ENCODE data around the gene MYL5. TPM values are rescaled to one million over a fixed set of nuclear protein-coding genes. Genes with fewer than 3 reads are reported as not detected.

The MYL5 gene
- total and polyA plus RNA-seq, 2 of the 4 experiments (the other 2 are of a cell fraction) = 9.1 to 16.0 TPM

DNA sequence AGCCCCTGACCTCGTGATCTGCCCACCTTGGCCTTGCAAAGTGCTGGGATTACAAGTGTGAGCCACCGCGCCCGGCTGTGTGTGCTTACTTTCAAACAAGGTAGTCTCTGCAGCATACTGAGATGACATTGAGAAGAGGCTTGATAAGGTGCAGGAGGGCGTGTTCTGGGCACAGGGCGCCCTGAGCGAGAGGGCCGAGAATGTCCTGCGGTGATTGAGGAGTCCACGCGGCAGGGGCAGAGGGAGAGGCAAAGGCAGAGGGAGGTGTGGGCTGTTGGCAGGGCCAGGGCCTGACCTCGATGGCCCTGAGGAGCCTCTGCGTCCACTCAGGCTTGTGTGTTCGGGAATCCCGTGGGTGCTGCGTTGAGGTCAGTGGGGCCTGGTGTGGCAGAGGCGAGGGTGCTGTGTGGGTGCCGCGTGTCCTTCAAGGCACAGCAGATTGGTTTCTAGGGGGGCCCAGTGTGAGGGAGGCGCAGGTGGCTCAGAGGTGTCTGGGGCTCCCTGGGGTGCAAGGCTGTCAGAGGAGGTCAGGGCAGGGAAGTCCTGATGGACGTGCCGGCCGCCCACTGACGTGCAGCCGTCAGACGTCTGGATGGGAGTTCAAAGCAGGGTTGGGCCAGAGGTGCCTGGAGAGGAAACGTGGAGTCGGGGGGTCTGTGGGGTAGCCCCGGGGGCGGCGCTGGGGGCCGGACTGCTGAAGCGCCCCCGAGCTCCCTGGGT, 43.4 kb downstream of the MYL5 start:
- H3K23ac ChIP-seq (ENCODE audit: low read depth, low read length) = no peak overlapping the region
- no peaks in the 10 kb centered on the region for H3K9me3 ChIP-seq (ENCODE audit: control insufficient read depth, insufficient read depth, low read length)
- no peak overlapping the region for H2BK5ac ChIP-seq (ENCODE audit: low read depth, low read length, poor library complexity, severe bottlenecking)
- peaks cover 22% of the 10 kb centered on the region for H3K36me3 ChIP-seq (ENCODE audit: control insufficient read depth, insufficient read depth, low read length)
- no peaks in the 10 kb centered on the region for H3K27me3 ChIP-seq (ENCODE audit: control insufficient read depth, insufficient read depth, low read length)
- H2AK5ac ChIP-seq (ENCODE audit: low read depth, low read length) = no peak overlapping the region
- 83% methylated on average over 9 of the region's 34 CpGs; no CpG with 5 or more reads in 1 of the 2 experiments for WGBS, 2 experiments (ENCODE audit: extremely low coverage in 2 of 2, insufficient read length in 1 of 2)
- no peak overlapping the region for H4K5ac ChIP-seq (ENCODE audit: low read depth, low read length)
- no peak overlapping the region for H3K18ac ChIP-seq (ENCODE audit: low read depth, low read length)
- ChIA-PET CTCF (no interaction called here), POLR2A (ENCODE audit: unreplicated experiment) (no interaction called here)
- ATAC-seq (ENCODE audit: low read depth) (no peak), DNase-seq (no peak)
- no peak overlapping the region for H2AK9ac ChIP-seq (replicated peaks; ENCODE audit: low read depth, low read length, poor library complexity)
- no peak overlapping the region for H4K91ac ChIP-seq (ENCODE audit: insufficient read depth, low read depth, low read length)
- in situ Hi-C loops (cut with MboI; ENCODE audit: low sequenced_read_pairs) (no loop called here), intact Hi-C loops (cut with micrococcal nuclease) (no loop called here), dilution Hi-C loops (cut with HindIII; ENCODE audit: low sequenced_read_pairs, unreplicated experiment) (no loop called here)
- H3K56ac ChIP-seq (ENCODE audit: extremely low read depth, insufficient read depth, low read length) = no peak overlapping the region
- no peak overlapping the region for H3K4me2 ChIP-seq (ENCODE audit: low read depth, low read length)
- H3K27ac ChIP-seq (ENCODE audit: insufficient read depth, low read length) = no peak overlapping the region
- no peak overlapping the region for H3K4ac ChIP-seq (ENCODE audit: low read depth, low read length)
- TF ChIP-seq MXI1 (IDR thresholded peaks at IDR 0.05; ENCODE audit: borderline replicate concordance, low read depth, low read length) = no peak
- TF ChIP-seq RAD21 (IDR thresholded peaks at IDR 0.05; ENCODE audit: low read length) = no peak
- no peak for TF ChIP-seq MAFK (IDR thresholded peaks at IDR 0.05; ENCODE audit: low read depth, low read length)
- TF ChIP-seq POLR2A (IDR thresholded peaks at IDR 0.05; ENCODE audit: low read depth, low read length) = no peak
- no peak for TF ChIP-seq ELK1 (IDR thresholded peaks at IDR 0.05; ENCODE audit: borderline replicate concordance, low read depth, low read length)
- TF ChIP-seq CEBPB (IDR thresholded peaks at IDR 0.05; ENCODE audit: low read depth, low read length) = no peak
- TF ChIP-seq RCOR1 (IDR thresholded peaks at IDR 0.05; ENCODE audit: insufficient replicate concordance, low read length) = no peak
- TF ChIP-seq, protein P1, sequence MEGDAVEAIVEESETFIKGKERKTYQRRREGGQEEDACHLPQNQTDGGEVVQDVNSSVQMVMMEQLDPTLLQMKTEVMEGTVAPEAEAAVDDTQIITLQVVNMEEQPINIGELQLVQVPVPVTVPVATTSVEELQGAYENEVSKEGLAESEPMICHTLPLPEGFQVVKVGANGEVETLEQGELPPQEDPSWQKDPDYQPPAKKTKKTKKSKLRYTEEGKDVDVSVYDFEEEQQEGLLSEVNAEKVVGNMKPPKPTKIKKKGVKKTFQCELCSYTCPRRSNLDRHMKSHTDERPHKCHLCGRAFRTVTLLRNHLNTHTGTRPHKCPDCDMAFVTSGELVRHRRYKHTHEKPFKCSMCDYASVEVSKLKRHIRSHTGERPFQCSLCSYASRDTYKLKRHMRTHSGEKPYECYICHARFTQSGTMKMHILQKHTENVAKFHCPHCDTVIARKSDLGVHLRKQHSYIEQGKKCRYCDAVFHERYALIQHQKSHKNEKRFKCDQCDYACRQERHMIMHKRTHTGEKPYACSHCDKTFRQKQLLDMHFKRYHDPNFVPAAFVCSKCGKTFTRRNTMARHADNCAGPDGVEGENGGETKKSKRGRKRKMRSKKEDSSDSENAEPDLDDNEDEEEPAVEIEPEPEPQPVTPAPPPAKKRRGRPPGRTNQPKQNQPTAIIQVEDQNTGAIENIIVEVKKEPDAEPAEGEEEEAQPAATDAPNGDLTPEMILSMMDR (conservative IDR thresholded peaks at IDR 0.05; ENCODE audit: low read depth, low read length) = no peak
- TF ChIP-seq FOS (IDR thresholded peaks at IDR 0.05; ENCODE audit: low read depth, low read length) = no peak
- no peak for TF ChIP-seq SMC3 (IDR thresholded peaks at IDR 0.05; ENCODE audit: low read depth, low read length)
- TF ChIP-seq BHLHE40 (IDR thresholded peaks at IDR 0.05; ENCODE audit: low read depth, low read length) = no peak
- no peak for TF ChIP-seq USF2 (IDR thresholded peaks at IDR 0.05; ENCODE audit: low read depth, low read length)
- TF ChIP-seq RFX5 (IDR thresholded peaks at IDR 0.05; ENCODE audit: low read depth, low read length) = no peak
- no peak for TF ChIP-seq NFE2L2 (IDR thresholded peaks at IDR 0.05; ENCODE audit: low read depth, low read length)
- TF ChIP-seq MAZ (IDR thresholded peaks at IDR 0.05; ENCODE audit: borderline replicate concordance, low read depth, low read length) = no peak
- TF ChIP-seq CHD1 (IDR thresholded peaks at IDR 0.05; ENCODE audit: low read depth, low read length) = no peak
- peaks cover 8% of the 10 kb centered on the region; the same call in 1 of the 2 replicates for H3K9me1 ChIP-seq (ENCODE audit: insufficient read depth, low read length)
- peaks cover 3% of the 10 kb centered on the region for H3K4me1 ChIP-seq (ENCODE audit: control insufficient read depth, insufficient read depth, low read length)
- BruUV-seq (replicated peaks) = no TSS peak
- H2BK15ac ChIP-seq (ENCODE audit: low read depth, low read length) = no peak overlapping the region
- no peak overlapping the region for H4K8ac ChIP-seq (ENCODE audit: low read depth in 2 of 2, low read length in 2 of 2)
- H2BK120ac ChIP-seq (ENCODE audit: low read depth, low read length) = no peak overlapping the region
- H4K20me1 ChIP-seq (ENCODE audit: insufficient read depth, low read length) = peaks cover 80% of the 10 kb centered on the region
- H3K14ac ChIP-seq (replicated peaks; ENCODE audit: low read depth, low read length) = no peak overlapping the region
- H3K9ac ChIP-seq (ENCODE audit: low read depth, low read length) = no peak overlapping the region
- no peak overlapping the region for H3K4me3 ChIP-seq (ENCODE audit: insufficient read depth, low read depth, low read length)
- H3K79me1 ChIP-seq (ENCODE audit: low read depth in 1 of 2, low read length in 2 of 2) = peaks cover 4 to 52% of the 10 kb centered on the region in 2 experiments; a peak in 3 of 4 replicates
- H2AFZ ChIP-seq (replicated peaks; ENCODE audit: low read length, poor library complexity) = no peak overlapping the region
- no peak overlapping the region for H2BK20ac ChIP-seq (ENCODE audit: low read depth, low read length)

Data from IMR-90 (cell line).